ENCODE results near the gene UBE2A.

Gene UBE2A

DNA sequence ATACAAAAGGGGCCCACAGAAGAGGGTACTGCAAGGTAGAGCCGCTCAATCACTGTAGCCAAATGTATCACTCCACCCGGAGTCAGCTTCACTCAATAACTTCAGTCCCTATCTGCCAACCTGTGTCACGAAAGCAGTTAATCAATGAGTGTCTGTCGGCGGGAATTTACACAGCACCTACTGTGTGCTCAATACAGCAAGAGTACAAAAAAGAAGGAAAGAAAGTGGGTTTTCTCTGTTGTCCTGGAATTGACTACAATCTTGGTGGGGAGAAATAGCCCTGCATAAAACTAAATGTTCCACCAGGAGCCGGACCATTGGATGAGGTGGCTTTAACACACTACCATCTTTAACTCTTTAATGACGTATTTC is 32.6 kb downstream of the UBE2A start:
- Histone ChIP-seq H3K4me3 (peak overlapping the region; percentile 83), H3K27ac (peak overlapping the region; percentile 75 to 95)
- no peak for DNase-seq (ENCODE audit: low spot score)
- TF ChIP-seq, protein P1, sequence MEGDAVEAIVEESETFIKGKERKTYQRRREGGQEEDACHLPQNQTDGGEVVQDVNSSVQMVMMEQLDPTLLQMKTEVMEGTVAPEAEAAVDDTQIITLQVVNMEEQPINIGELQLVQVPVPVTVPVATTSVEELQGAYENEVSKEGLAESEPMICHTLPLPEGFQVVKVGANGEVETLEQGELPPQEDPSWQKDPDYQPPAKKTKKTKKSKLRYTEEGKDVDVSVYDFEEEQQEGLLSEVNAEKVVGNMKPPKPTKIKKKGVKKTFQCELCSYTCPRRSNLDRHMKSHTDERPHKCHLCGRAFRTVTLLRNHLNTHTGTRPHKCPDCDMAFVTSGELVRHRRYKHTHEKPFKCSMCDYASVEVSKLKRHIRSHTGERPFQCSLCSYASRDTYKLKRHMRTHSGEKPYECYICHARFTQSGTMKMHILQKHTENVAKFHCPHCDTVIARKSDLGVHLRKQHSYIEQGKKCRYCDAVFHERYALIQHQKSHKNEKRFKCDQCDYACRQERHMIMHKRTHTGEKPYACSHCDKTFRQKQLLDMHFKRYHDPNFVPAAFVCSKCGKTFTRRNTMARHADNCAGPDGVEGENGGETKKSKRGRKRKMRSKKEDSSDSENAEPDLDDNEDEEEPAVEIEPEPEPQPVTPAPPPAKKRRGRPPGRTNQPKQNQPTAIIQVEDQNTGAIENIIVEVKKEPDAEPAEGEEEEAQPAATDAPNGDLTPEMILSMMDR (IDR thresholded peaks at IDR 0.05): no peak

DNA sequence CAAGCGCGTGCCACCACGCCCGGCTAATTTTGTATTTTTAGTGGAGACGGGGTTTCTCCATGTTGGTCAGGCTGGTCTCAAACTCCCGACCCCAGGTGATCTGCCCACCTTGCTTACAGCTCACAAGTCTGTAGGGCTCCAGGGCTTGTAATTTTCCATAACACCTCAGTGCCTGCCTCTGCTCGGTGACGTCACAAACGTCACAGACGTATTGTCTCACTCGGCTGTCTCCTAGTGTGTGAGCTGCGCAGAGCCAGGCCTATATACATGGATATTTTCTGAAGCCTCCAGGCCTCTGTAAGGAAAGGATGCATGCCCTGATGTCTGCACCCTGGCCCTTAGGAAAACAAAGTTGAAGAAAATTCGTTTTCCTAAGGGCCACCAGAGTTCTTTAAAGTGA is 40.4 kb downstream of the UBE2A start:
- TF ChIP-seq, protein P1 (IDR thresholded peaks at IDR 0.05): no peak
- no peak for DNase-seq (ENCODE audit: low spot score)
- Histone ChIP-seq H3K4me3 (no peak overlapping the region), H3K27ac (no peak overlapping the region)

DNA sequence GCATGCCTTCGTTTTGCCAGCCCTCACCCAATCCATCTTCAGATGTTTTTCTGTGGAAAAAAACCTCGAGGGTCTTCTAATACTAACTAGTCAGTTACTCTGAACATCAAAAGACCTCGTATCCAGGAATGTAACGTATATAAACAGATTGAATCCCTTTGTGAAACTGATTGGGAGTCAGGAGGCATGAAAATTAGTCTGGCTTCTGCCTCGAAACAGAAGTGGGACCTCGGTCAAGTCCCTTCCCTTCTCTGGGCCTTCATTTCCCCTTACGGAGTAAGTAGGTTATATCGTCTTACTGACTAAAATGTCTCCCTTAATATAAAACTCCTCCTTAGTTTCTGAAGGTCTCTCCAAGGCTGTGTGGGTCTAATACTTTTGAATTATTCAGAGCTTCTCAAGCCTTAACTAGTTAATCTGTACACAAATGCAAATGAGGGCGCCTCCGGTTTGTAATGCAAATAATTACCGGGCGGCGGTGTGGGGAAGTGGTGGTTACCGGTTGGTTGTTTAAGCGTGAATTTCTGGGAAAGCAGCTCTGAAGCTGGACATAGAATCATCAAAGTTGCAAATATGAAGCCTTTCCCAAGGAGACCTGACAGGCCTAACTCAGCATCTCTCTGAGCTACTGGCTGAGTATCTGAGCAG is 43.3 kb downstream of the UBE2A start:
- no peak overlapping the region for H3K27ac ChIP-seq
- no peak for DNase-seq (ENCODE audit: low spot score)
- TF ChIP-seq, protein P1 (IDR thresholded peaks at IDR 0.05): no peak
- no peak overlapping the region for H3K4me3 ChIP-seq

DNA sequence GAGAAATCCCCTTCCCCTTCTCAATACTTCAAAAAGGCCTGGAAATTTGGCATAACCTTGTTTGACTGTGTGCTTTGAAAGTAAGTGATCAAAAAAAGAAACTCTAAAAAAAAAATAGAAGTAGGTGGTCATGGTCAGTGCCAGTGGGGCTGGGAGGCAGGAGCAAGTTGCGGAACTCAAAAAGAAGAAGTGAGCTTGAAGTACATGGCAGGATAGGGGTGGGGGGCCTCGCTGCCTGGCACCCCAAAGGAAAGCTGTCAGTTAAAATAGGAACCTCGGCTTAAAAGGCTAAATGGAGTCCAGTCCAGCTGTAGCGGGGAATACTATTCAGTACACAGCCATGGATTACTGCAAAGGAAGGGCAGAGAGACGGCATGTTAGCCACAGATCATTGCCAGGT is 44.1 kb downstream of the UBE2A start:
- TF ChIP-seq, protein P1 (IDR thresholded peaks at IDR 0.05): no peak
- no peak for DNase-seq (ENCODE audit: low spot score)
- H3K4me3 ChIP-seq: no peak overlapping the region
- H3K27ac ChIP-seq: no peak overlapping the region

DNA sequence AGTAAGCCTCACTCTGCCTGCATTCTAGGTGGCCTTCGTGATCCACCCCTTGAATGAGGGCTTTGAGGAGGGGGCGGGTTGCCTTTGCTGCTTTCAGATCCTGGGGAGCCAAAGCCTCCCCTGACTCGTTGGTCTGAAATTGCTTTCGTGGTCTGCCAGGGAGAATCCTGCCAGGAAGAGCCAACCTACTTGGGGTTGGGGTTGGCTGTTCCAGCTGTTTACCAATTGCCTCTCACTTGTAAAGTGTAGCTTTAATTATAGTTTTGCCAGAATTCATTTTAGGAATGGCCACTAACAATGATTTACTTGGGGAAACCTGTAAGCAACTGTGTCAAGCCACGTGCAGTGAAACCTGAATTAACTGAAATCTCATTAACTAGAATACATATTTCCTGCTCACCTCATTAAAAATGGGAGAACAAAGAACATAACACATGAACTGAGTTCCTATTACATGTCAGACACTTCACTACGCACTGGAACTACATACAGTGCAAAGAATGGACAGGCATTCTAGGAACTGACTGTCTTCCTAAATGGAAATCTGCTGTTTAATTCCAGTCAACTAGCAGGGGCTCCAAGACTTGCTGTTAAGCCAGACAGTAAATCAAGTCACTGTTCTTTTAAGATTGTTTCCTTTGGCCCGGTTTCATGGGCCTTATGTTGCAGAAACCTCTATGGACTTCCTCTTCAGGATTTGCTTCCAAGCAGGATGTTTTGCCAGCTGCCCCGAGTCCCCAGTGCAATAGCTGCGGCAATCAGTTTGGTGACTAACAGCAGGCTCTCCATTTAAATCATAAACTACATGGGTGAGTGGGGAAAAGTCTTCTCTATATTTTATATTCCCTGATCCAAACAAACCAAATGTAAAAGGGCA is 48.2 kb downstream of the UBE2A start:
- TF ChIP-seq, protein P1 (IDR thresholded peaks at IDR 0.05): no peak
- Histone ChIP-seq H3K4me3 (no peak overlapping the region), H3K27ac (no peak overlapping the region)
- no peak for DNase-seq (ENCODE audit: low spot score)

DNA sequence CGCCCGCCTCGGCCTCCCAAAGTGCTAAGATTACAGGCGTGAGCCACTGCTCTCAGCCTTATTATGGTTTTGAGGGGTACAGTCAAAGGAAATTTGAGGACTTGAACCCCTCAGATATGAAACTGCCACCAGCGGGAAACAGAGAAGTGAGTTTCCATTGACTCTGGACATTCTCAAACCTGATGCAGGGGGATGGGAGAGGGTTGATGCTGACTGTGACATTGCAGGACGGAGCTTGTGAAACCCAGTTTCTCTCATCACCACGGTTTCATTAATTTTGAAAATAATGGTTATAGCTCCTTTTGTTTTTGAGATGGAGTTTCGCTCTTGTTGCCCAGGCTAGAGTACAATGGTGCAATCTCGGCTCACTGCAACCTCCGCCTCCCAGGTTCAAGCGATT is 50.1 kb downstream of the UBE2A start:
- no peak overlapping the region for H3K27ac ChIP-seq
- TF ChIP-seq, protein P1 (IDR thresholded peaks at IDR 0.05): no peak
- DNase-seq (ENCODE audit: low spot score): no peak
- H3K4me3 ChIP-seq: no peak overlapping the region
